Fibroblast of skin of left biceps (primary cell): Measurements from ENCODE around the gene BSX.

ENCODE experiments used
- DNase-seq, 2 experiments: peaks; one replicate each; pipeline ENCODE4 v3.0.0-alpha.2; 2013; ENCODE audit warnings: low read depth in 2 of 2

BSX gene

DNA sequence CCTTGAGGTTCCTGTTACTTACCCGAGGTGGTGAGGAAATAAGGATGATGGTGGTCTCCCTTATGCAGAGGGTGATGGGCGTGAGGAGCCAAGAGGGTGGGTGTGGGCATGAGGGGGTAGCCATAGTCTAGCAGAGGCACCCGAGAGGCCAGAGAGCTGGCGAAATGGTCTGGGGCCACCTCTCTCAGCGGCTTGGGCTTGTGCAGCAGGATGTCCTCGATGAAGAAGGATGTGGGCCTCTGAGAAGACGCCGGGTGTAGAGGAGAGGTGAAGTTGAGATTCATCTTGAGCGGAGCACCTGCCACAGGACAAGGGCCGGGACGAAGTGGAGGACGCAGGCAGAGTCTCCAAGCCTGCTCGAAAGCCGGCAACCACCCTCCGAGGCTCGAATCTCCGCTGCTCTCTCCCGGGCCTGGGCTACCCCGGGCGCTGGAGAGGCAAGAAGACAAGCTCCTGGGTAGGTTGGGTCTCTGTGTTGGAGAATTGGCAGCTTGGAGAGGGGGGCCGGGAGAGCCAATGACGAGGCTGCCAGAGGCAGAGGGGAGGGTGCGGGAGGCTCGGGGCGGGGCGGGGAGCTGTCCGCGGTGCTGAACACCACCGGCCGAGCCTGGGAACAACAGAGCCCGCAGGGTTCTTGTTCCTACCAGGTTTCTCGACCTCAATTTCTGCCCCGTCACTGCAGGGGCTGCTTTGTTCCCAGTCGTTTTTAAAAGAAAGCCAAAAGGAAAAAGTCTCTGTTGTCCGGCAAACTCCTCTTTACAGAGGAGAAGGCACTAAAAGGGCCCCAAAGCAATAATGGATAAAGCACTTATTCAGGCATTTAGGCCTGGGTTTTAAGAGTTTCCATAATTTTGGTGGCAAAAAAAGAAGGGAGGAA, at the start of gene BSX:
Gene BSX (minus strand): TSS at position 447 of the 877 bp plus-strand sequence. CDS start 163 bp downstream, at position 284.
- peak in 1 of 2 experiments; percentile 4 for DNase-seq

DNA sequence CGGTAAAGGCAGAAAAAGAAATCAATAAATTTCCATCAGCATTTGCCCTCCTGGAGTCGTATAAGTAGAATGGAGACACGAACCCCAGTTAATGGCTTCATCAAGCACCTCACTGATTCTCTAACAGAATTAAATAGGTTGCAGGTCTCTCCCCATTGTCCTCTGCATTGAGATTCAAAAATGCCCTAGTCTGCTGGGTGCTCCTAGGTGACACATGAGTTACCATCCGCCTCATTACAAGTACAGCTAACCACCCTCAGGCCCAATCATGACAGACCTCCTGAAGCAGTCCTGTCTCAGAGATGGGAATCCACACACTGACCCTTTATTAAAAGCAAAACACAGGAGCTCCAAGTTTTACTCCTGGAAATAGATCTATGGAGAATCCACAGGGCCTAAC, 48.9 kb upstream of the BSX start:
- DNase-seq = no peak

DNA sequence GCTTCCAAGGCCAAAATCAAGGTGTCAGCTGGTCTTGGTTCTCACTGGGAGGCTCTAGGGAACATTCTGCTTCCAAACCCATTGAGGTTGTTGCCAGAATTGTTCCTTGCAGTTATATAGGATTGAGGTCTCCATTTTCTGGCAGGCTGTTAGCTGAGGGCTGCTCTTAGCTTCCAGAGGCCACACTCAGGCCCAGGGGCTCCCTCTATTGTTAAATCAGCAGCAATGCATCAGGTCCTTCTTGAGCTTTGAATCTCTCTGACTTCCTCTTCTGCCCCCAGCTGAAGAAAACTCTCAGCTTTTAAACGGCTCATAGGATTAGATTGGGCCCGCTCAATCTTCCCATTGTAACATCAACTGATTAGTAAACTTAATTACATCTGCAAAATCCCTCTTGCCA, 39.3 kb upstream of the BSX start:
- peak; percentile 13 to 20 for DNase-seq

DNA sequence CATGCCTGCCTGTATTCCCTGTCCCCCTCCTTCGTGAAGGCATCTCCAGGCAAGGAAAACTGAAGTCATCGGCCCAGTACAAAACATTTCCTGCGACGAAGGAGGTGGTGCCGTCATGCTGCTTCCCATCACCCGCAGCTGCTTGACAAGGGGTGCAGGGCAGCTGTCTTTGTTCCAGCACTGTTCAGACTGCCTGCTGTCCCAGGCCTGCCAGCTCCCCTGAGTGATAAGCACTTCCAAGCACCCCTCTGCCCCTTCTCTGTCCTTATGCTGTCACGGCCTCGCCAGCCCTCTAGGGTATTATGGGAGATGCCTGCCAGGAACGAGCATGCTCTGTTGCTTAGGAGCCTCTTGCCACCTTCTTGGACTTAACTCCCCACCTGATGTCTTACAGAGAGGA, 37.1 kb upstream of the BSX start:
- DNase-seq = no peak

DNA sequence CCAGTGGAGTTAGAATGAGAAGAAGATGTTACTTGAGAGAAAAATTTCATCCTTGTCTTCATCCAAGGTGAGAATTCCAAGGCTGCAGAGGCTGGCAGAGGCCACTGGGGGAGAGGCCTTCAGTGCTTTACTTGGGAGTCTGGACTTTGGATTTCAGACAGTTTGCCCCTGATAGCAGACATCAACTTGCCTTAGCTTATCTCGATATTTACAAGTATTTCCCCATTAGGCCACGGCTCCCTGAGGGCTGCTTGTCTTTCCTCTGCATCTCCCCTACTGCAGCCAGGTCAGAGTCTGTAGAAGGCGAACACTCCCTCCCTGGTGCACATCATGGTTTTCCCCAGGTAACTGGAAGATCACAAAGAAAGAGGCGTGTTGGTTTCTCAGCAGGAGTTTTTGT, 29.9 kb upstream of the BSX start:
- DNase-seq = no peak

DNA sequence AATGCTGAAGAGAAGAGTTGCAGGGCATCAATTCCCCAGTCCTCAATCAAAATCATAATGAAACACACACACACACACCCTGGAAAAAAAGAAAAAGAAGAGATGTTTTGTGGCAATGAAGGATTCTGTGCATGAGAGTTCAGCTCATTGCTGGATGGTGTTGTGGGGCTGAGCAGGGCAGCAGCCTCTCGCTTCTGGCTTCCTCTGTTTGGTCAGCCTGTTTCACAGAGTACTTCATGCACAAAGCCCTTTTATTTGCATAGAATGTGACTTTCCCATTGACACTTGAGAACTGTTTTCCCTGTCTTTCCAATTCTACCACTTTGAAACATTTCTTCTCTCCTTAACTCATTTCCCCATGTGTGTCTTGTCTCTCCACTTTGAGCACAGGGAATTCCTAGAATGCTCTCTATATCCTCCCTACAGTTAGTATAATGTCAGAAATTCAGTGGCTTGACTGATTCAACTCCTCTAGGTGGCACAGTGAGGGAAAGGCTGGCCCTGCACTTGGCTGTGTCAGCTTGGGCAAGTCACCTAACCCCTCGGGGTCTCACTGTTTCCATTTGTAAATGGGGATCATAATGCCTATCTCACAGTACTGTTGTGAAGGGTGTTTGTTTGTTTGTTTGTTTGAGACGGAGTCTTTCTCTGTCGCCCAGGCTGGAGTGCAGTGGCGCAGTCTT, 25.4 kb upstream of the BSX start:
- DNase-seq = no peak

DNA sequence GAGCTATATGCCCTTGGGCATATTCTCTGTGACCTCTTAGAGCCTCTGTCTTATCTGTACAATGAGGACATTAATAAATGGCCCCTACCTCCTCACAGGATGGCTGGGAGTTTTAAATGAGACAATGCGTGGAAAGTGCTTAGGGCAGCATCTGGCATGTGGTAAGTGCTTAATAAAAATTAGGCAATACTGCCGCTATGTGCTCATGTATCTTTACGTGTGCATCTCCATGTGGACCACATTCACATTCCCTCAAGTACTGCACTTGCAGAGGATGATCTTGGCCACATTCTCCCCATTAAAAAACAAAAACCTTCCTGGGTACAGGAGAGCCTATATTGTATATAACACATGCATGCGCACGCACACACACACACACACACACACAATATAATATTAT, 19.1 kb upstream of the BSX start:
- DNase-seq = no peak

DNA sequence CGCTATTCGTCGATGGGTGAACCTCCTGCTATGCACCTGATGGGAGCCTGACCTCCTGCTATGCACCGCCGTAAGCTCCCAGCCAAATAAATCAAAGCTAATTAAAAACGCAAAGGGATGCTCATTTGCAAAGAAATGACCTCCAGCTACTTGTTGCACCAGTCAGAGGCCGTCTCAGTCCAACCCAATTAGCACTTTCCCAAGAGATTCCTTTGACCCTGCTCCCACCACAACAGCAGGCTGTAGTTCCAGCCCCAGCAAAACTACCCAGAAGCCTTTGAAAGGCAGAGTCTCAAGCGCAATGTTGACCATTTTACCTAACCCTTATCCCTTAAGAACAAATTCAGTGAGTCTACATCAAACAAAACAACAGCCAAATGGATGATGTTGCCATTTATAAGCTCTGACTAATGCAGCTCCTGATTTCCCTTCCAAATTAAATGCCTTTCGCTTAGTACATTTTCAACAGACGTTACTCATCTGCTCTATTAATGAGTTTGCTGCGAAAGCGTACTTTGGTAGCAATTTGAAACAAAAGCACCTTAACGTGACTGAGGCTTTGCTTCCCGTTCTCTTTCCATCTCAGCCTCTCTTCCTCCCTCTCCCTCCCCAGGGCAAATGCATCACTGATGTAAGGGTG, 17.2 kb upstream of the BSX start:
- no peak for DNase-seq

DNA sequence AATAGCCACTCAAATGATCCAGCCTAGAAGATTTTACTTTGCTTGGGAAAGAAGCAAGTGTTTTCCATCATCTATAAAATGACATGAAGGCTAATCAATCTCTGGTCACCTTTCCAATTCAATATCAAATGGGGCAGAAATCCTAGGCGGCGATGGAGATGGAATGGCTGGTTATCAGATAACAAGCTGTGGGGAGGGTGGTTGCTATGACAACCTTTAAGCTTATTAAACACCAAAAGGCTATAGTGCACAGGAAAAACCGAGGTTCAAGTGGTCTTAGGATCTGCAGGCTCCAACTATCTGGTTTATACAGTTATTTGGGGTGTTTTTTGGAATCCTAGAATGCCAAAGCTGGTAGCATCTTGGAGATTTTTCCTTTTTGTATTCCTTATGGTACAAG, 13.9 kb upstream of the BSX start:
- no peak for DNase-seq

DNA sequence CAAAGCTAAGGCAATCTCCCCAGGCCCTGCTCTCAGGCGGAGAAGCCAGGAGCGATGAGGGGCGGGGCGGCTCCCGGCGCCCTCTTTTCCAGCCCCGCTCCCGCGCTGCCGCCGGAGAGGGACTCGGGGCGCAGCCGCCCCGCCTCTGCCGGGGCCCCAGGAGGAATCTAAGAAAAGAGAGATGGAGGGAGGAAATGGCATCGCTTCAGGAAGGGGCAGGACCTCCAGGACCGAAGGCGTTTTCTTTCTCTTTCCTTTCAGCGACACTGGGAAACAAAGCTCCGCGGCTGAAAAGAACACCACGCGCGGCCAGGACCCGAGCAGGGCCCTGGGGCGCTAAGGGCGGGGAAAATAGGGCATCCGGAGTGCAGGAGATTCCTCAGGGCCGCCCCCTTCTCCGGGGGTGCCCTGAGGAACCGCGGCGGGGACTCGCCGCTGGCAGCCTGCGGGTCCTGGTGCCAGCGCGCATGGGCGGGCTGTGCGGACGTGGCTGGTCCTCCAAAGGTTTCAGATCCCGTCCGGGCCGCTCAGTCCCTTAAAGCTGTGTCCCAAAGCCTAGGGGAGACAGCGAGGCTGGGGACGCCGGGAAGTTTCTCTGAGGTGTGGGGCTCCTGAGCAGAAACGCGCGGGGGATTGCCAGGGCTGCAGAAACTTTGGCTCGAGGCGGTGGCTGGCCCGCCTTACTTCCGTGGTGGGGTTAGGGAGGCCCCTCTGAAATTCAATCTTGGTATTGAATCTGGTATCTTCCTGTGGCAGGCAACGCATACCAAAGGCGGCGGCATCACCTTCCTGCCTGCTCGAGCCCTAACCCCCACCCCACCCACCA, 2.8 kb upstream of the BSX start:
- no peak for DNase-seq

DNA sequence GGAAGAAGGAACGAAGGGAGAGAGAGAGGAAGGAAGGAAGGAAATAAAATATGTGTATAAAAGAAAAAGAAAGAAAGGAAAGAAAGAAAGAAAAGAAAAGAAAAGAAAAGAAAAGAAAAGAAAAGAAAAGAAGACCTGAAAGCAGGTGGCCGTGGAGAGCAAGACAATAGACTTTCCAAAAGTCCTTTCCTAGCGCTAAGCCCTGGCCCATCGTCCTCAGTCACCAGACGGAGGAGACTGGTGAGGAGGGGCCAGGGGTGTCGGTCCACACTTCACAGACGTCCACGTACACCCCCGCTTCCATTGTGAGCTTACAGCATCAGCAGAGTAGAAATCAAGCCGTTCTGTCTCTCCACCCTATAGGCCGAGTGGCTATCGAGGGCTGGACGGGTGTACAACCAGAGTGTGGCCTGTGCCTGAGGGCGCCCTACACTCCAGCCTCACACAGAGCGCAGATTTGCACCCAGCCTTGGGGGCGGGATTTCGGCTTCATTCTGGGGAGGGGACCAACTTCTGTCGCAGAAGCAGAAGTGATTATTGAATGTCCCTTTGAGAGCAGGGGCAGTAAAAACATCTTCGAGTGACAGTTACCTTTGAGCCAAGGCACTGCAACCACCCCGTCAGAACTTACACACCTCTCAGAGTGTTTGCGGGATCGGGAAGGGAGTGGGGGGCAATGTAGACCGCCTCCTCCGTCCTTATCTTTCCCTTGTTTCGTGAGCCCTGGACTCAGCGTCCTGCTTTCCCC, 2.0 kb upstream of the BSX start:
- no peak for DNase-seq

DNA sequence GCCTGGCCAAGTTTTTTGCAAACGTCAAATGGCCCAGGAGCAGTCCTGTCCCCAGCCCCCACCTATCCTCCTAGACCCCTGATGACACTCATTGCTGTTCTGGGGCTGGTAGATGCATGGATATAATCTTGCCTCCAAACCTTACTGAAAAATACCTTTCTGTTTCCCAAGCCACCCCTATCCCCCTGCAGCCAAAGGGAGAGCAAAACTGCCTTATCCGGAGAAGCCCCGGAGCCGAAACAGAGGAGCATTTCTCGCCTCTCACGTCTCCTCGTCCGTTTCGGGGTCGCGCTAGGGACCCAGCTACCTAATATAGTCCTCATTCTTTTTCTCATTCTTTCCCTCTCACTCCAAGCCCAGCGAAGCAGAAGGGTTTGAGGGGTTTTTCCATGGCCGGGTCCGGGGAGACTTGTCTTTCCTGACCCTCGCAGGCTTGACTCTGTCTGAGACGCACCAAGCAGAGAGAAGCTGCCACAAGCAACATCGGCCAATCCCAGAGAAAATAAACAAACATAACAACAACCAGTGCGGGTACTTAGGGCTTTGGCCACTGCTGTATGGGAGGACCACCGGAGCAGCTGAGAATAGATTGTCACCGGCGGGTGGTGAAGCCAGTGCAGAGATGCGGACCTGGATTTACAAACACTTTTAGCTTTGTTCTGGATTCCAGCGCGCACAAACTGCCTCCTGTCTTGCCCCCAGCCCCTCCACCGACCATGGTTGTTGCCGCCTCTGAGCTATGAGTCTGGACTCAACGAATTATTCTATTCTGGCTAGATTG, 1.6 kb downstream of the BSX start:
- no peak for DNase-seq

DNA sequence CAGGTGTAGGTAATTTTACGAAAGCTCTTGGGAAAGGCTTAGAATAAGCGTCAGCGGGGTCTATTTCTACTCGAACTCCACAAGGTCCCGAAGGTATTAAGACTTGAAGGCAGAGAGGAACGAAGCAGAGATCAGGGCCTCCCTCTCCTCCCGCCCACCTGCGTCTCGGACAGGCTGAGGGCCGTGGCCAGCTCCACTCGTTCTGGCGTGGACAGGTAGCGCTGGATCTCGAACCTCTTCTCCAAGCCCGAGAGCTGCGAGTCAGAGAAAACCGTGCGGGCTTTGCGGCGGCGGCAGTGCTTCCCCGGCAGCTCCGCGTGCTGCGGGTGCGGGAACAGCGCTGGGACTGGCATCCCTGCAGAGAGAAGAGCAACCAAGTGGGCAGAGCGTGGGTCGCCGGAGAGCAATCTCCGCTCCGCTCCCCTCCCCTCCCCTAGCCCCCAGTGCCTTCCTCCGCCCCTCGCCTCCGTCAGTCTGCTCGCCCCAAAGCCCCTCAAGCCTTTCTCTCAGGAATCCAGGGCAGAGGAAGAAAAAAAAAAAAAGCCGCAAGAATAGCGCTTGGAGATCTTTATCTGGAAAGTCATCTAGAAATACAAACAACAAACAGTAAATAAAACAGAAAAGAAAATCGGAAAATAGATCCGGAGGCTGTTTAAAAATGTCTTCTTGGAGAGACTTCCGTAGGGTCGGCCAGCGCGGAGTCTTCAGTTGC, 2.4 kb downstream of the BSX start:
- DNase-seq = no peak

DNA sequence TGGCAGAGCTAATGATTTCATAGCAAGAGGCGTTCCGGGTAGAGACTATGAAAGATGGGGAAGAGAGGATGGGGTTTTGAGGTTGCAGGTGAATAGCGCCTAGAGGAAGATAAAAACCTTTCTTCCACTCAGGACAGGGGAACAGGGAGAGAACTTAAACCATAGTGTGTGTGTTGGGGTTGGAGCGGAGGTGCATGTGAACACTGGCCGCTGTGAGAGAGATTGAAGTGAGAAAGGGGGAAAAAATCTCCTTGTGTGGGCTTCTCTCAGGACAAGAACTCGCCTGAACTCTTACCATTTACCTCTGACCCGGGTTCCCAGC, 3.4 kb downstream of the BSX start:
- DNase-seq = no peak

DNA sequence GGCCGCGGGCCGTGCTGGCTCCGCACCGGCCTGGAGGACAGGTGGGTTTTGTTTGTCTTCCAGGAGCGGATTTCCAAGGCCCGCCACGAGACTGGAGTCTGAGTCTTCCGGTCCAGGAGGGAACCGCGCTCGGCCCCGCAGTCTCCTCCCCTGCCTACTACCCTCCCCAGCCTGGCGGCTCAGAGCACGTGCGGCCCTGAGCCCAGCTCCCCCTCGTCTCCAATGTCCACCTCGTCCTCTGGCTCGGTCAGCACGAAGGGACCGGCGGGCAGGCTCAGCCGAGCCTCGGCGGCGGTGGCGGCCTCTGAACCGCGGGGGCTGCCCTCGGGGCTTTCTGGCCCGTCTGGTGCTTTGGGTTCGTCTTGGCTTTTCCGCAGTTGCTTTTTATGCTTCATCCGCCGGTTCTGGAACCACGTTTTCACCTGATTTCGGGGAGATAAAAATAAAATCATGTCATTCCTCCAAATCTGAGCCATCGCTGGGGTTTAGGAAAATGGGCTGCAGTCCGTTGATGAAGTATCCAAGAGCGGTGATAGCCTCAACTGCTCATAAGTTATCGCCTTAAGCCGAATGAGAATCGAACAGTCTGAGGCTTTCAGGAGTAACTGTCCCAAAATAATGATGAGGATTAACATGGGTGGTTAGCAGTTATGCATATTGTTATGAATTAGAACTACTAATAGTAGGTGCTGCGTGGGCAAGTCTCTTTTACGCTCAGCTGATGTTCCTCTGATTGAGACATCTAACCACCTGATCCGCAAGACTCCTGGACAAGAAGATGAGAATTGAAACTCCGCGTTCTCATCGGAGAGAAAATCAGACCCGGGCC, 4.0 kb downstream of the BSX start:
- no peak for DNase-seq

DNA sequence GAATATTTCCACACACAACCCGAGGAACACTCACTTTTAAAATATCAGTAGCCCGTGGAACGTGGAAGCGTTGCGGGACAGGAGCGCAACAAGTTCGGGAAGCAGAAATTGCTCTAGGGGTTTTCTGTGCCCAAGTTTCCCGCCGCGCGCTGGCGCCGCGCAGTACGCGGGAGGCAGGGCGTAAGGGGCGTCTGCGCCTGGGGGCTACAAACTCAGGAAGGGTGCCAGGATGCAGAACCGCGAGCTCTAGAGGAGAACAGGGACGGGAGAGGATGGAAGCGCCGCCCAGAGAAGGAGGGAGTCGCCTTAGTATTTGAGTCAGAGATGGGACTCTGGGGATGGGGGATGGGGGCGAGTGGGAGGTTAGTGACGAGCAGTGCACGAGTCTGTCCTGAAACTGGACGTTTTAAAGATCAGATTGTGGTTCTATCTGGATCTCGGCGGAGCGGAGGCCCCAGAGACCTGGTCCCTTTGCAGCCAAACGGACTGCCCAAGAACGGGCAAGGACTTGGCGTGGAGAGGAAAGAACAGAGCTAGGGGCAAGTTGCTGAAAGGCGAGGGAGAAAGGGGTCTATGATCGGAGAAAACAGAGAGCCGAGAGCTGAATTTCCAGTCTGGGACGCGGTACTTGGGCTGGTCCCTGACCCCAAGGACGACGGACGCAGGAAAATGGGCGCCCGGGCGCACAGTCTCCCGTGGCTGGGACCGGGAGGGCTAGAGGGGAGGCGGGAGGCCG, 4.7 kb downstream of the BSX start:
- DNase-seq = no peak

DNA sequence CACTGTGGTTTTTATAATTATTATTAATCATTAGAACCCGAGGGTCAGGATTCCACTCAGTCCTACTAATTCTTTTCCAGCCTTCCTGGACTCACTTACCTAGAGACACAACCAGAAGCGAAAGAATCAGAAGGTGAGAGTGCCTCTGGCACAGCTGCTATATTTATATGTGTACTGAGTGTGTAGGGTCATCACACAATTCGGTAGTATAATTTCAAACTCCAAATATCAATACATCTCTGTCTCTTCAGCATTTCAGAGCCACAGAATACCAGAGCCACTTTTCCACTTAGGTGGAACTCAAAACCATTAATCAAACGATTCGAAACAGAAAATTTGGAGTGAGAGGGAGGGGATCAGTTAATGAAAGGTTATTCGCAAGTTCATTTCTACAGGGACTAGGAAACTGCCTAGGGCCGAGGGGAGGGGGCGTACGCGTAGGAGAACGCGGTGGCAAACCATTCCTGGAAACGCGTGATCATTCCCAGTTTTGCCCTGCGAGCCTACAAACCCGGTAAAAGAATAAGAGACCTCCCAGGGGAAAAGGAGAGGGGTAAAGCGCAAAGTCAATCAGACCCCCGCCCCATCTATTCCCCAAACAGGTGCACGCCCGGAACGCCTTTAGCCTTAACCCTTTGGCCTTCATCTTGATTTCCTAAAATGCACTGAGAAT, 5.4 kb downstream of the BSX start:
- no peak for DNase-seq

DNA sequence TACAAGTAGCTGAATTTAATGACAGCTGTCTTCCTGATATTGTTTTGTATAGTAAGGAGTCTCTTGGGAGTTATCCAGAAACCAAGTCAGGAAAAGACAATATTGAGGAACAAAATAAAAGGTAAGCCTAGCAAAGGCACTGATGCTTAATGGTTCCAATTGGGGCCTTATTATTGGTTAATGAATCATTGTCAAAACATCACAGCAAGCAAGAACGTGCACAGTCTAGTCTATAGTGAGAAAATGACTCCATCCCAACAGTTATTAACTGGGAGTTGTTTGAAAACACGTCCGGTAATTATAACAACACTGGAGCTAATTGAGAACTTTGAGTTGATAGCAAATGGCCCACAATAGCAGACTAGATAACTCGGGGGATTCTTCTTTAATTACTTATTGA, 17.7 kb downstream of the BSX start:
- DNase-seq = no peak
